Myocyte (in vitro differentiated cells): ENCODE results near the gene TAS2R9. TPM values are rescaled to one million over a fixed set of nuclear protein-coding genes. Genes with fewer than 3 reads are reported as not detected.

Experiments
- total RNA-seq: library from RNA; depleted of rRNA; stranded (reverse); fragments of >200 nt; gene quantifications from 2 replicates; pipeline ENCODE4 v1.2.3, GENCODE V29; 2014

Gene TAS2R9
- total RNA-seq, 1 donor from 2014 or later, result not detected

Other genes starting within 250 kb of the TAS2R9 start
- gene MAGOHB, start 196.6 kb downstream of the TAS2R9 start, total RNA-seq, result 19.4 and 24.0 TPM in 2 replicates
- 3.7 and 3.8 TPM in 2 replicates for gene STYK1, start 136.1 kb downstream of the TAS2R9 start, total RNA-seq
- gene YBX3, start 86.8 kb downstream of the TAS2R9 start, total RNA-seq, result 202 and 228 TPM in 2 replicates
- gene TAS2R7, start 7.5 kb downstream of the TAS2R9 start, total RNA-seq, result not detected in 2 replicates
- 0.21 TPM in 1 of 2 replicates, not detected in the other for gene TAS2R8, start 2.9 kb downstream of the TAS2R9 start, total RNA-seq
- 0.75 and 3.2 TPM in 2 replicates for gene TAS2R10, start 16.2 kb upstream of the TAS2R9 start, total RNA-seq
- 0.43 and 1.7 TPM in 2 replicates for gene PRR4, start 39.3 kb upstream of the TAS2R9 start, total RNA-seq
- 8.9 and 9.4 TPM in 2 replicates for gene PRH1, start 74.1 kb upstream of the TAS2R9 start, total RNA-seq
- gene TAS2R13, start 99.4 kb upstream of the TAS2R9 start, total RNA-seq, result 0.94 and 1.2 TPM in 2 replicates
- not detected in 2 replicates for gene PRH2, start 119.1 kb upstream of the TAS2R9 start, total RNA-seq
- 0.99 and 2.5 TPM in 2 replicates for gene TAS2R14, start 129.1 kb upstream of the TAS2R9 start, total RNA-seq
- gene TAS2R50, start 176.7 kb upstream of the TAS2R9 start, total RNA-seq, result 0.62 and 1.5 TPM in 2 replicates
- 0.68 and 2.1 TPM in 2 replicates for gene TAS2R20, start 188.1 kb upstream of the TAS2R9 start, total RNA-seq
- gene TAS2R19, start 212.5 kb upstream of the TAS2R9 start, total RNA-seq, result 1.7 and 2.0 TPM in 2 replicates
- 0.99 and 2.2 TPM in 2 replicates for gene TAS2R31, start 221.2 kb upstream of the TAS2R9 start, total RNA-seq